Epidermal melanocyte (primary cell): ENCODE data around the gene C11orf97.
"Not testable (repeated sequence)": the region's sequence is repeated elsewhere in the genome, so short reads cannot be mapped to it uniquely, and the experiment has no call there.

ENCODE experiments used
- DNase-seq: peaks from one replicate; pipeline ENCODE4 v3.0.0; 2011; ENCODE audit warnings: low spot score; ENCODE audit not compliant: insufficient read length

The C11orf97 gene

GRCh38 chr11:94511932-94512781 is at the start of gene C11orf97:
C11orf97 (plus strand) TSS chr11:94512461; CDS start chr11:94512529, 68 bp downstream.
- DNase-seq: peak; percentile 34

- DNase-seq: no peak
Observed at GRCh38 chr11:94469416-94469815, 42.8 kb upstream of the C11orf97 start.

GRCh38 chr11:94472916-94473799 is 39.1 kb upstream of the C11orf97 start:
- DNase-seq: no peak

GRCh38 chr11:94477624-94478023 is 34.6 kb upstream of the C11orf97 start:
- DNase-seq: no peak

GRCh38 chr11:94481342-94481741 is 30.9 kb upstream of the C11orf97 start:
- DNase-seq: no peak

- no peak for DNase-seq
Observed at GRCh38 chr11:94486068-94486467, 26.2 kb upstream of the C11orf97 start.

GRCh38 chr11:94493281-94494125 is 18.8 kb upstream of the C11orf97 start, which contains the start of the genes ANKRD49 and MRE11:
ANKRD49 (plus strand) TSS chr11:94493984; CDS start chr11:94496694, 2,710 bp downstream.
MRE11 (minus strand) TSS chr11:94493844; CDS start chr11:94492801, 1,043 bp downstream.
- DNase-seq: peak; percentile 68

GRCh38 chr11:94494126-94494680 is 18.1 kb upstream of the C11orf97 start:
- no peak for DNase-seq

- DNase-seq: no peak
Observed at GRCh38 chr11:94500181-94500580, 12.1 kb upstream of the C11orf97 start.

- no peak for DNase-seq
Observed at GRCh38 chr11:94501522-94501921, 10.7 kb upstream of the C11orf97 start.

GRCh38 chr11:94504689-94505293 is 7.5 kb upstream of the C11orf97 start:
- peak; percentile 39 for DNase-seq

- DNase-seq: not testable (repeated sequence)
Observed at GRCh38 chr11:94506513-94506912, 5.7 kb upstream of the C11orf97 start.

GRCh38 chr11:94507485-94507884 is 4.8 kb upstream of the C11orf97 start:
- no peak for DNase-seq

GRCh38 chr11:94513091-94513490 is 830 bp downstream of the C11orf97 start:
- no peak for DNase-seq

- DNase-seq: no peak
Observed at GRCh38 chr11:94515398-94515797, 3.1 kb downstream of the C11orf97 start.

- no peak for DNase-seq
Observed at GRCh38 chr11:94516725-94517124, 4.5 kb downstream of the C11orf97 start.

GRCh38 chr11:94518300-94518699 is 6.0 kb downstream of the C11orf97 start:
- DNase-seq: no peak

GRCh38 chr11:94519478-94520084 is 7.3 kb downstream of the C11orf97 start:
- DNase-seq: no peak

GRCh38 chr11:94521684-94522083 is 9.4 kb downstream of the C11orf97 start:
- no peak for DNase-seq

GRCh38 chr11:94524341-94524740 is 12.1 kb downstream of the C11orf97 start:
- DNase-seq: no peak
